IPS DF 6.9 (cell line): ENCODE measurements around the gene IQCK.

Experiments used
- DNase-seq: peaks from one replicate; pipeline ENCODE4 v3.0.0-alpha.2; 2013; ENCODE audit warnings: low read depth, low spot score
- H3K27ac ChIP-seq: one replicate; pipeline ENCODE4 v1.5.1; 2013; ENCODE audit warnings: low read length, control low read depth
- H3K27me3 ChIP-seq: 2 replicates; pipeline ENCODE4 v1.6.1; 2013; ENCODE audit warnings: mild to moderate bottlenecking, low read length; ENCODE audit not compliant: control insufficient read depth, insufficient read depth
- H3K36me3 ChIP-seq: 2 replicates; pipeline ENCODE4 v1.6.1; 2013; ENCODE audit warnings: low read length; ENCODE audit not compliant: control insufficient read depth, insufficient read depth
- H3K4me1 ChIP-seq: 2 replicates; pipeline ENCODE4 v1.6.1; 2013; ENCODE audit warnings: low read length; ENCODE audit not compliant: control insufficient read depth, insufficient read depth
- H3K4me3 ChIP-seq: 2 replicates; pipeline ENCODE4 v1.5.1; 2013; ENCODE audit warnings: mild to moderate bottlenecking, low read length
- H3K9me3 ChIP-seq: 2 replicates; pipeline ENCODE4 v1.6.1; 2013; ENCODE audit warnings: low read length, inconsistent platforms; ENCODE audit not compliant: control insufficient read depth, insufficient read depth
- WGBS: extraction: QIAGEN DNeasy Blood & Tissue Kit; methylation state at CpG from one replicate; pipeline ENCODE4 v1.1.7; 2013; ENCODE audit warnings: mixed read lengths, missing lambda C conversion rate; ENCODE audit not compliant: insufficient read length, insufficient coverage; 5-methylcytosine and 5-hydroxymethylcytosine counted together

The IQCK gene

DNA sequence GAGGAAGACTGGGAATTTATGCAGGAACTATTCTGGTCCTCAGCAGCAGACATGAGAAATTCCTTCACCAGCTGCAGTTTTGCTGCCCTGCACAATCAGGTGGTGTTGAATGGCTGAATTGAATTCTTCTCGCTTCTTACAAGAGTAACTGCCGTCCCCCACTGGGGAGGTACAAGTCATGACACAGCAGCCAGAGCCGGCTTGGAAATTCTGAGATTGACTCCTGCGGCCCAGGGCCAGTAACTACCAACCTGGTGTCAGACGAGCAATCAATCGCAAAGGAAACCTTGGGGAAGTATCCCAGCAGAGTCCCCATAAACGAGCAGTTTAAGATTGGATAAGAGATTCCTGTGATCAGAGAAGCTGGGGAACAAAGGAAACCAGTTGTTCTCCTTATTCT is 30.8 kb upstream of the IQCK start:
- WGBS = no CpG with 5 or more reads among the region's 7 CpGs
- DNase-seq = no peak
- 0 out of 2 replicates have a peak, but pooled peaks cover 2% of the 10 kb centered on the region for H3K36me3 ChIP-seq
- H3K4me1 ChIP-seq = no peaks in the 10 kb centered on the region
- H3K4me3 ChIP-seq = no peak overlapping the region
- no peak overlapping the region for H3K27ac ChIP-seq
- H3K9me3 ChIP-seq = no peaks in the 10 kb centered on the region
- no peaks in the 10 kb centered on the region for H3K27me3 ChIP-seq

DNA sequence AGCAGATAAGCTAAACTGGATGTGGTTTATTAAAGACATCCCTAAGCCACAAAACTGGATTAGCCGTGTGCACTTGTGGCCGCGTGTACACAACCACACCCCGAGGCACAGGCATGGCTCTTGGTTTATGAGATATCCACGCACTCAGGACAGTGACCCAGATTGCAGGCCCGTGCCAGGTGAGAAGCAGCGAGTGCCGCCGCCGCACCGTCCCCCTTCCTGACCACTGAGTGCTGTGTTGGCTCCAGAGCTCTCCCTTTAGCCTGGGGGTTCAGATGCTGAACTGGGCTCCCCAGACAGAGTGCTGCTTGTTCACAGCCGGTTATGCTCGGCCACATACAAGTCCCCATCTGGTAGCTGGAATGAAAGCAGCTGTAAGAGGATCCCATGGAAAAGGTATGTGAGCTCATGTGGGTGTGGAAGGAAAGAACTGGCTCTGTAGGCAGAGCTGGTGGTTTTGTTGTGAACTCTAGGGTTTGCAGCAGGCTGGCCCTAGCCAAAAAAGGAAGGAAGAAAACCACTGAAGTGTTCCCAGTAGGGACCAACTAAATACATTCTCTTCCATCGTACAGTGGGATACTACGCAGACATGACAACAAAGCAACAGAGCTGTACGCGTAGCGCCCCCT is 29.6 kb upstream of the IQCK start:
- WGBS = no CpG with 5 or more reads among the region's 18 CpGs
- Histone ChIP-seq H3K27ac (no peak overlapping the region), H3K9me3 (no peaks in the 10 kb centered on the region), H3K4me3 (no peak overlapping the region), H3K27me3 (no peaks in the 10 kb centered on the region), H3K4me1 (no peaks in the 10 kb centered on the region), H3K36me3 (0 out of 2 replicates have a peak, but pooled peaks cover 2% of the 10 kb centered on the region)
- DNase-seq = no peak

DNA sequence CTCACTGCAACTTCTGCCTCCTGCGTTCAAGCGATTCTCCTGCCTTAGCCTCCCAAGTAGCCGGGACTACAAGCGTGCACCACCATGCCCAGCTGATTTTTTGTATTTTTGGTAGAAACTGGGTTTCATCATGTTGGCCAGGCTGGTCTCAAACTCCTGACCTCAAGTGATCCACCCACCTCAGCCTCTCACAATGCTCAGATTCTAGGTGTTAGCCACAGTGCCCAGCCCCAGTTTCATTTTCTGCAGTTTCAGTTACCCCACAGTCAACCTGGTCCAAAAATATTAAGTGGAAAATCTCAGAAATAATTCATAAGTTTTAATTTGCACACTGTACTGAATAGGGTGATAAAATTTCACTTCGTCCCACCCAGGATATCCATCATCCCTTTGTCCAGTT is 28.7 kb upstream of the IQCK start:
- DNase-seq = no peak
- Histone ChIP-seq H3K4me3 (no peak overlapping the region), H3K27ac (no peak overlapping the region), H3K4me1 (no peaks in the 10 kb centered on the region), H3K36me3 (0 out of 2 replicates have a peak, but pooled peaks cover 2% of the 10 kb centered on the region), H3K9me3 (no peaks in the 10 kb centered on the region), H3K27me3 (no peaks in the 10 kb centered on the region)
- WGBS = no CpG with 5 or more reads among the region's 5 CpGs

GRCh38 chr16:19690196-19690595 is 27.9 kb upstream of the IQCK start:
- WGBS = no CpG with 5 or more reads among the region's 4 CpGs
- no peak overlapping the region for H3K4me3 ChIP-seq
- no peak for DNase-seq
- H3K27me3 ChIP-seq = no peaks in the 10 kb centered on the region
- no peak overlapping the region for H3K27ac ChIP-seq
- H3K9me3 ChIP-seq = no peaks in the 10 kb centered on the region
- H3K36me3 ChIP-seq = 0 out of 2 replicates have a peak, but pooled peaks cover 2% of the 10 kb centered on the region
- no peaks in the 10 kb centered on the region for H3K4me1 ChIP-seq

- WGBS = no CpG with 5 or more reads among the region's 14 CpGs
- Histone ChIP-seq H3K36me3 (0 out of 2 replicates have a peak, but pooled peaks cover 2% of the 10 kb centered on the region), H3K4me1 (no peaks in the 10 kb centered on the region), H3K4me3 (no peak overlapping the region), H3K27me3 (no peaks in the 10 kb centered on the region), H3K27ac (no peak overlapping the region), H3K9me3 (no peaks in the 10 kb centered on the region)
- DNase-seq = no peak
These were observed 26.8 kb upstream of the IQCK start for GRCh38 chr16:19691161-19691711.

- H3K27me3 ChIP-seq = no peaks in the 10 kb centered on the region
- no peak overlapping the region for H3K27ac ChIP-seq
- peaks cover 5% of the 10 kb centered on the region; the same call in 1 of the 2 replicates for H3K36me3 ChIP-seq
- no peaks in the 10 kb centered on the region for H3K9me3 ChIP-seq
- WGBS = no CpG with 5 or more reads among the region's 8 CpGs
- no peak for DNase-seq
- H3K4me3 ChIP-seq = no peak overlapping the region
- no peaks in the 10 kb centered on the region for H3K4me1 ChIP-seq
These were observed 23.1 kb upstream of the IQCK start for GRCh38 chr16:19694989-19695388.

DNA sequence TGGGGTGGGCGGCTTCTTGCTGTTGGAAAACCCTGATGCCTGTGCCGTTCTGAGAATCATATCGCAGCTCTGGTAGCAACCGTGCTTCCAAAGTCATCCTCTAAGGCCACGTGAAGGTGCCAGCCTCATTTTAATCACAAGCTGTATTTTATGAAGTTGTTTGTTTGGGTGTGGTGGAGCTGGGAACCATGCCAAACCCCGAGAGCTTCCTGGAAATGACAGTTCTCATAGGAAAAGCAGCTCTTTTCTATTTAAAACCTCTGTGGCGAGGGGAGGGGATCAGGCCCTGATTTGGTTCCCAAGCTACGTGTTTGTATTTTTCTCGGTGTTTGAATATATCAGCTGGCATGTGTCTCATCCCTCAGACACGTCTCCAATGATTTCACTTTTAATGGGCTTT is 21.7 kb upstream of the IQCK start:
- H3K36me3 ChIP-seq = peaks cover 5% of the 10 kb centered on the region; the same call in 1 of the 2 replicates
- no peak overlapping the region for H3K27ac ChIP-seq
- no peaks in the 10 kb centered on the region for H3K9me3 ChIP-seq
- H3K27me3 ChIP-seq = no peaks in the 10 kb centered on the region
- no CpG with 5 or more reads among the region's 10 CpGs for WGBS
- DNase-seq = no peak
- no peak overlapping the region for H3K4me3 ChIP-seq
- no peaks in the 10 kb centered on the region for H3K4me1 ChIP-seq

DNA sequence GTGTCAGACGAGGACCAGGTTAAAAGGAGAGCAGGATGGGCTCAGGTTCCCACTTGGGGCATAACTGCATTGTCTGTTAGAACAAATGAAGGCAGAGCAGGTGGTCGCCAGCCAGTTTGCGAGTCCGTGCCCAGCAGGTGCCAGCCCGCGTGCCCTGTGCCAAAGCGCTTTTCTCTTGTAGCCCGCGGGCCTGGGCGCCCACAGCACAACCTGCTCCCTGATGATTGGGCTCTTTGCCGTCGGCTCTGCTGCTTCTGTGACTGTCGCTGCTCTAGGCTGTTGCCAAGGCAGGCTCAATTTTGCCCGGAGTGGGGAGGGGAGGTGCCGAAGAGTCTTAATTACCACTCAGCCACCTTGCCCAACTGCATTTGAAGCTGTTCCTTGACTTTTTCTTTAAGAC is 21.1 kb upstream of the IQCK start:
- DNase-seq = no peak
- H3K27ac ChIP-seq = no peak overlapping the region
- no CpG with 5 or more reads among the region's 15 CpGs for WGBS

DNA sequence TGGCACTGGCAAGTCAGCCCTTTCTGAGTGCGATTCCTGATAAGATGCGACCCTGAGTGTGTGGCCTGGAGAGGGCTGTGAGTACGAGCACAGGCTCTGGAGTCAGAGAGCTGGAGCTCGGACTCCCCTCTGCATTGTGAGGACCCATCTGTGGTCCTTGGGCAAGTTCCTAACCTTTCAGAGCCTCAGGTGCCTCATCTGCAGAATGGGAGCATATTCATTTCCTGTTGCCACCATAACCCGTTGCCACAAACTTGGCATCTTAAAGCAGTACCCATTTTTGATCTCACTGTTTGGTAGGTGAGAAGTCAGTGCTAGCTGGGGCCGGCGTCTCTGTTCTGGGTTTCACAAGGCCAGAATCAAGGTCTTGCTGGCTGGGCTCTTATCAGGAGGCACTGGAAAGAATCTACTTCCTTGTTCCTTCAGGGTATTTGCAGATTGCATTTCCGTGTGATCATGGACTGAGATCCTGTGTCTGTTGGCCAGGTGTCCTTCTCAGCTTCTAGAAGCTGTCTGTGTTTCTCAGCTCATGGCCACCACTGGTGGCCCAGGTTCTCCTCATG is 20.2 kb upstream of the IQCK start:
- WGBS = no CpG with 5 or more reads among the region's 8 CpGs

More for the DNA sequence above, 21.1 kb upstream of the IQCK start:
- no peaks in the 10 kb centered on the region for H3K9me3 ChIP-seq
- no peak overlapping the region for H3K4me3 ChIP-seq
- H3K36me3 ChIP-seq = peaks cover 5% of the 10 kb centered on the region; the same call in 1 of the 2 replicates
- no peaks in the 10 kb centered on the region for H3K4me1 ChIP-seq
- H3K27me3 ChIP-seq = no peaks in the 10 kb centered on the region

GRCh38 chr16:19698480-19699465 is 19.3 kb upstream of the IQCK start:
- Histone ChIP-seq H3K27me3 (no peaks in the 10 kb centered on the region), H3K9me3 (no peaks in the 10 kb centered on the region), H3K27ac (no peak overlapping the region), H3K36me3 (peaks cover 19% of the 10 kb centered on the region; the same call in 1 of the 2 replicates), H3K4me3 (no peak overlapping the region), H3K4me1 (no peaks in the 10 kb centered on the region)
- no CpG with 5 or more reads among the region's 19 CpGs for WGBS
- DNase-seq = no peak

More for the DNA sequence above, 20.2 kb upstream of the IQCK start:
- Histone ChIP-seq H3K4me3 (no peak overlapping the region), H3K4me1 (no peaks in the 10 kb centered on the region), H3K27ac (no peak overlapping the region), H3K27me3 (no peaks in the 10 kb centered on the region), H3K9me3 (no peaks in the 10 kb centered on the region), H3K36me3 (peaks cover 12% of the 10 kb centered on the region; the same call in 1 of the 2 replicates)
- no peak for DNase-seq
